RWPE1 (cell line): ENCODE measurements around the gene CCDC9.
A peak's percentile ranks its signal among the peaks of the same experiment; 100 is the strongest.

ENCODE experiments used
- CTCF ChIA-PET: fragments of 350-600 bp; sonication (Branson Sonifier 250); formaldehyde crosslinking; extraction: SDS; loops from one replicate; lab custom pipeline; 2021; lab: Yijun Ruan, JAX
- POLR2A ChIA-PET: fragments of 400-600 bp; formaldehyde crosslinking; extraction: SDS; loops from one replicate; lab custom pipeline; 2020; ENCODE audit warnings: antibody characterized with exemption; ENCODE audit not compliant: low non-redundant PET; lab: Yijun Ruan, JAX
- DNase-seq: peaks from one replicate; pipeline ENCODE4 v3.0.0; 2012; ENCODE audit warnings: low spot score
- H3K27ac ChIP-seq: fragments of 450-650 bp; 2 replicates; pipeline ENCODE4 v1.5.1; 2017
- CTCF ChIP-seq: fragments of 450-650 bp; conservative IDR thresholded peaks from 2 replicates; pipeline ENCODE4 v1.5.1; 2017; ENCODE audit warnings: low read depth, mild to moderate bottlenecking

CCDC9 gene

GRCh38 chr19:47240556-47240955, 15.8 kb upstream of the CCDC9 start:
- ChIA-PET CTCF (interaction anchor here (0.6 to 0.7 kb wide), 4 partner anchors 100 to 536 kb away, joined by 3 to 4 read pairs (median 4); no protein-coding TSS in a partner anchor), POLR2A (interaction anchor here (1.0 kb wide), 1 partner anchor 34 kb away, joined by 4 read pairs; no protein-coding TSS in a partner anchor)
- H3K27ac ChIP-seq = peak overlapping the region; percentile 64

GRCh38 chr19:47240996-47241918, 15.1 kb upstream of the CCDC9 start:
- peak; percentile 95 for DNase-seq
- H3K27ac ChIP-seq = peak overlapping the region; percentile 64
- ChIA-PET CTCF (interaction anchor here (0.6 to 0.7 kb wide), 3 partner anchors 99 to 537 kb away, joined by 3 to 4 read pairs (median 3); no protein-coding TSS in a partner anchor), POLR2A (interaction anchor here (1.0 kb wide), 1 partner anchor 35 kb away, joined by 4 read pairs; no protein-coding TSS in a partner anchor)
- no peak for TF ChIP-seq CTCF

More at GRCh38 chr19:47240556-47240955, 15.8 kb upstream of the CCDC9 start:
- no peak for TF ChIP-seq CTCF
- no peak for DNase-seq

- TF ChIP-seq CTCF = no peak
- ChIA-PET CTCF (no interaction called here), POLR2A (interaction anchor here (1.0 to 1.1 kb wide), 2 partner anchors 10 to 36 kb away, joined by 3 to 4 read pairs; no protein-coding TSS in a partner anchor)
- no peak for DNase-seq
- peak overlapping the region; percentile 83 for H3K27ac ChIP-seq
These were observed 14.3 kb upstream of the CCDC9 start for GRCh38 chr19:47241919-47242577.

- no peak for TF ChIP-seq CTCF
- ChIA-PET POLR2A (interaction anchor here (0.7 to 1.1 kb wide), 3 partner anchors 11 to 204 kb away, joined by 3 to 8 read pairs (median 3); no protein-coding TSS in a partner anchor), CTCF (interaction anchor here (5.1 kb wide), 1 partner anchor 32 kb away, joined by 77 read pairs; no protein-coding TSS in a partner anchor)
- DNase-seq = no peak
- H3K27ac ChIP-seq = peak overlapping the region; percentile 83
These were observed 13.0 kb upstream of the CCDC9 start for GRCh38 chr19:47243364-47243775.

- peak overlapping the region; percentile 83 for H3K27ac ChIP-seq
- peak; percentile 86 for DNase-seq
- ChIA-PET CTCF (interaction anchor here (0.6 to 5.1 kb wide), 12 partner anchors 9 to 223 kb away, joined by 3 to 77 read pairs (median 4); partner anchors contain the start of genes CCDC9 and DHX34), POLR2A (interaction anchor here (0.6 to 1.5 kb wide), 9 partner anchors 18 to 404 kb away, joined by 3 to 11 read pairs (median 6); no protein-coding TSS in a partner anchor)
- TF ChIP-seq CTCF = peak; percentile 98
These were observed 12.4 kb upstream of the CCDC9 start for GRCh38 chr19:47243776-47244547.
